Endothelial cell (in vitro differentiated cells): ENCODE results near the gene E2F2. TPM values are rescaled to one million over a fixed set of nuclear protein-coding genes. Genes with fewer than 3 reads are reported as not detected.
A peak's percentile ranks its signal among the peaks of the same experiment; 100 is the strongest.
"Not testable (repeated sequence)": the region's sequence is repeated elsewhere in the genome, so short reads cannot be mapped to it uniquely, and the experiment has no call there.

ENCODE experiments used
- DNase-seq: peaks from one replicate; pipeline ENCODE4 v3.0.0; 2021; ENCODE audit warnings: low spot score
- H3K27ac Mint-ChIP-seq: one replicate; pipeline ENCODE4 v1.8.0; 2021; ENCODE audit warnings: mixed read lengths, inconsistent platforms; ENCODE audit not compliant: unreplicated experiment
- H3K27me3 Mint-ChIP-seq: one replicate; pipeline ENCODE4 v1.8.0; 2021; ENCODE audit warnings: mild to moderate bottlenecking, moderate library complexity, mixed read lengths, inconsistent platforms; ENCODE audit not compliant: unreplicated experiment
- H3K36me3 Mint-ChIP-seq: one replicate; pipeline ENCODE4 v1.8.0; 2021; ENCODE audit warnings: mild to moderate bottlenecking, low read depth, mixed read lengths, inconsistent platforms; ENCODE audit not compliant: unreplicated experiment
- H3K4me1 Mint-ChIP-seq: one replicate; pipeline ENCODE4 v1.8.0; 2021; ENCODE audit warnings: mild to moderate bottlenecking, mixed read lengths, inconsistent platforms; ENCODE audit not compliant: unreplicated experiment
- H3K4me3 Mint-ChIP-seq: one replicate; pipeline ENCODE4 v1.8.0; 2021; ENCODE audit warnings: mild to moderate bottlenecking, mixed read lengths, inconsistent platforms; ENCODE audit not compliant: unreplicated experiment
- H3K9me3 Mint-ChIP-seq: one replicate; pipeline ENCODE4 v1.8.0; 2021; ENCODE audit warnings: mixed read lengths, inconsistent platforms; ENCODE audit not compliant: unreplicated experiment
- total RNA-seq: library from RNA; stranded (reverse); fragmentation: NEBNext Ultra II Directional; extraction: Animal tissue kit (Norgen Biotek cat#: 25700); gene quantifications from one replicate; pipeline ENCODE4 v1.2.1, GENCODE V29; 2021; ENCODE audit not compliant: unreplicated experiment
- TF ChIP-seq, protein P1 (sequence below): fragments of 200-600 bp; sonication (generic); IDR thresholded peaks from one replicate; pipeline ENCODE4 v1.5.0; 2021; ENCODE audit warnings: antibody characterized with exemption; ENCODE audit not compliant: unreplicated experiment

E2F2 gene
- total RNA-seq, 1 donor from 2014 or later = 0.69 TPM

DNA sequence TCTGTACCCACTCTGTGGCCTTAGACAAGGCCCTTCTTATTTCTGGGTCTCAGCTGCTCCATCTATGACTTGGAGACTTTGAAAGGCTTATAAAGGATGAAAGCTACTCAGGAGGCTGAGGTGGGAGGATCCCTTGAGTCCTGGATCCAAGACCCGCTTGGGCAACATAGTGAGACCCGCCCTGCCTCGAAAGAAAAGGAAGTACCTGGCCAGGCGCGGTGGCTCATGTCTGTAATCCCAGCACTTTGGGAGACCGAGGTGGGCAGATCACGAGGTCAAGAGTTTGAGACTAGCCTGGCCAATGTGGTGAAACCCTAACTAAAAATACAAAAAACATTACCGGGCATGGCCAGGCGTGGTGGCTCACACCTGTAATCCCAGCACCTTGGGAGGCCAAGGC, 14.8 kb upstream of the E2F2 start:
- peaks cover 3% of the 10 kb centered on the region for H3K4me1 Mint-ChIP-seq
- no peak overlapping the region for H3K4me3 Mint-ChIP-seq
- peaks cover 2% of the 10 kb centered on the region for H3K27me3 Mint-ChIP-seq
- TF ChIP-seq, protein P1, sequence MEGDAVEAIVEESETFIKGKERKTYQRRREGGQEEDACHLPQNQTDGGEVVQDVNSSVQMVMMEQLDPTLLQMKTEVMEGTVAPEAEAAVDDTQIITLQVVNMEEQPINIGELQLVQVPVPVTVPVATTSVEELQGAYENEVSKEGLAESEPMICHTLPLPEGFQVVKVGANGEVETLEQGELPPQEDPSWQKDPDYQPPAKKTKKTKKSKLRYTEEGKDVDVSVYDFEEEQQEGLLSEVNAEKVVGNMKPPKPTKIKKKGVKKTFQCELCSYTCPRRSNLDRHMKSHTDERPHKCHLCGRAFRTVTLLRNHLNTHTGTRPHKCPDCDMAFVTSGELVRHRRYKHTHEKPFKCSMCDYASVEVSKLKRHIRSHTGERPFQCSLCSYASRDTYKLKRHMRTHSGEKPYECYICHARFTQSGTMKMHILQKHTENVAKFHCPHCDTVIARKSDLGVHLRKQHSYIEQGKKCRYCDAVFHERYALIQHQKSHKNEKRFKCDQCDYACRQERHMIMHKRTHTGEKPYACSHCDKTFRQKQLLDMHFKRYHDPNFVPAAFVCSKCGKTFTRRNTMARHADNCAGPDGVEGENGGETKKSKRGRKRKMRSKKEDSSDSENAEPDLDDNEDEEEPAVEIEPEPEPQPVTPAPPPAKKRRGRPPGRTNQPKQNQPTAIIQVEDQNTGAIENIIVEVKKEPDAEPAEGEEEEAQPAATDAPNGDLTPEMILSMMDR = no peak
- H3K36me3 Mint-ChIP-seq = peaks cover 3% of the 10 kb centered on the region
- no peak overlapping the region for H3K27ac Mint-ChIP-seq
- DNase-seq = no peak
- H3K9me3 Mint-ChIP-seq = no peaks in the 10 kb centered on the region

DNA sequence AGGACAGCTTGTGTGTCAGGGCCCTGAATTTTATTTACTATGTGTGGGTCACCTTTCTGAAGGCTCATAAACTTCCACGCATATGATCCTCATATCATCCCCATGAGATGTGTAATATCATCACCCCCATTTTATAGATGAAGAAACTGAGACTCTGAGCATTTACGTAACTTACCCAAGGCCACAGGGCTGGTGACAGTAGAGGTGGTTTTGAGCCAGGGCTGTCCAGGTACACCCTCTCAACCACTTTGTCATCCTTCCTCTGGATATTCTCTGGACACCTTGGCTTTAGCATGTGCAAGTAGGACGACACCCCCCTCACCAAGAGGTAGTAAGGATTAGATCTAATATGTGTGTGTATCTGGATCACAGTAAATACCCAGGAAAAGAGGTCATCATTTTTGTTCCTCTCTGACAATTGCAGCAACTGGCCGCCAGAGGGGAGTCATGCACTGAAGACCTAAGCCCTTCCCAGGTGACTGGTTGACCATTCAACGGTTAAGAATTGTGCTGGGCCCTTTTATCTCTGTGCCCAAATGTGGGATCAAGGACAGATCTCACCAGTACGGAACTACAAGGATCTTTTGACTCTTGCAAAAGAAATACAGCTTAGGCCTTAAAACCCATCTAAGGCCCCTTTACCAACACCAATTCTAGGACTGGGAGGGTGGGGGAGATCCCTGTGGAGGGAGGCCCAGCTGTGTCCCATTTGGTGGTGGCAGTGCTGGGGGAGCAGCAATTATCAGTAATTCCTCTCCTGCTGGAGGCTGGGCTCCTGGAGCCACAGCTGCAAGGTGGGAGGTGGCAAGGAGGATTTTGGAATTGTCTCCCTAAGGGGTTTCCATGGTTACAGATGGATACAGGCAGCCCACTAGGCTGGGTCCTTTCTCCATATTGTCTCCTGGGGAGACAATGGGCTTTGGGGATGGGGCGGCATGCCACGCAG, 13.7 kb upstream of the E2F2 start:
- Mint-ChIP-seq H3K27me3 (peaks cover 2% of the 10 kb centered on the region), H3K9me3 (no peaks in the 10 kb centered on the region), H3K36me3 (peaks cover 3% of the 10 kb centered on the region), H3K27ac (no peak overlapping the region), H3K4me3 (no peak overlapping the region), H3K4me1 (peaks cover 7% of the 10 kb centered on the region)
- TF ChIP-seq, protein P1 = peak; percentile 99
- DNase-seq = peak; percentile 78

DNA sequence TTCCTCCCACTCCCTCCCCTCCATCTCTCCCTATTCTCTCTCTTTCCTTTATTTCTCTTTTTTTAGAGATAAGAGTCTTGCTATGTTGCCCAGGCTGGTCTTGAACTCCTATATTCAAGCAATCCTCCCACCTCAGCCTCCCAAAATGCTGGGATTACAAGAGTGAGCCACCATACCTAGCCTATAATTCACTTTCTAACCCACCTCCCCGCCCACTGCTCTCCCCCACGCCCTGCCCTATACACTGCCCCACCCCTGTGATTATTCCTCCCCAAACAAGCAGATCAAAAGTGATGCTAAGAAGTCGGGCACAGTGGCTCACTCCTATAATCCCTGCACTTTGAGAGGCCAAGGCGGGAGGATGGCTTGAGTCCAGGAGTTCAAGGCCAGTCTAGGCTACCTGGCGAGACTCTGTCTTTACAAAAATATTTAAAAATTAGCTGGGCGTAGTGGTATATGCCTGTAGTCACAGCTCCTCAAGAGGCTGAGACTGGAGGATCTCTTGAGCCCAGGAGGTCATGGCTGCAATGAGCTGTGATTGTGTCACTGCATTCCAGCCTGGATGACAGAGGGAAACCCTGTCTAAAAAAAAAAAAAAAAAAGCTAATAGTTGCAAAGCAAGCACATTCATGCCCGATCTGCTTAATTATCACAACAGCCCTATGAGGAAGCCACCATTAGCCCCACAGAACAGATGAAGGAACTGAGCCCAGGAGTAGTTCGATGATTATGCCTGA, 12.8 kb upstream of the E2F2 start:
- Mint-ChIP-seq H3K27me3 (peaks cover 2% of the 10 kb centered on the region), H3K4me1 (peaks cover 8% of the 10 kb centered on the region), H3K9me3 (no peaks in the 10 kb centered on the region), H3K27ac (no peak overlapping the region), H3K4me3 (no peak overlapping the region), H3K36me3 (peaks cover 3% of the 10 kb centered on the region)
- TF ChIP-seq, protein P1 = no peak
- no peak for DNase-seq

DNA sequence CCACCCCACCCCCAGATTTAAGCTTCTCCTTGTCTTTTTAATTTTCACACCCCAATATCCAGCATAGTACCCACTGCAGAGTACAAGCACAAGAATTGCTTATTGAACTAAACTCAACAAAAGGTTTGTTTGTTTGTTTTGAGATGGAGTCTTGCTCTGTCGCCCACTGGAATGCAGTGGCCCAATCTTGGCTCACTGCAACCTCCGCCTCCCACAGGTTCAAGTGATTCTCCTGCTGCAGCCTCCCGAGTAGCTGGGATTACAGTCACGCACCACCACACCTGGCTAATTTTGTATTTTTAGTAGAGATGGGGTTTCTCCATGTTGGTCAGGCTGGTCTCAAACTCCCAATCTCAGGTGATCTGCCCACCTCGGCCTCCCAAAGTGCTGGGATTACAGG, 11.9 kb upstream of the E2F2 start:
- not testable (repeated sequence) for H3K4me1 Mint-ChIP-seq, H3K27me3 Mint-ChIP-seq, H3K9me3 Mint-ChIP-seq, H3K36me3 Mint-ChIP-seq, H3K4me3 Mint-ChIP-seq, H3K27ac Mint-ChIP-seq, DNase-seq

GRCh38 chr1:23539698-23540266, 8.7 kb upstream of the E2F2 start:
- no peaks in the 10 kb centered on the region for H3K9me3 Mint-ChIP-seq
- peak; percentile 91 for DNase-seq
- H3K4me1 Mint-ChIP-seq = peaks cover 8% of the 10 kb centered on the region
- no peak overlapping the region for H3K27ac Mint-ChIP-seq
- H3K36me3 Mint-ChIP-seq = peaks cover 3% of the 10 kb centered on the region
- H3K27me3 Mint-ChIP-seq = peaks cover 2% of the 10 kb centered on the region
- TF ChIP-seq, protein P1 = peak; percentile 84
- H3K4me3 Mint-ChIP-seq = no peak overlapping the region
